Activated CD4-positive, alpha-beta T cell treated with anti-CD3 and anti-CD28 coated beads for 1 hour (primary cell): ENCODE results near the gene BBS7.
A peak's percentile ranks its signal among the peaks of the same experiment; 100 is the strongest.

Source experiments
- DNase-seq: peaks from one replicate; pipeline ENCODE4 v3.0.0-alpha.2; 2020

Gene BBS7

GRCh38 chr4:121824950-121825349 is 45.3 kb downstream of the BBS7 start:
- DNase-seq = no peak

- DNase-seq = no peak
These were observed 46.1 kb downstream of the BBS7 start for GRCh38 chr4:121824171-121824527.

GRCh38 chr4:121823505-121824170 is 46.6 kb downstream of the BBS7 start, which contains the start of gene CCNA2:
CCNA2 (minus strand) TSS chr4:121823883; CDS start chr4:121823628, 255 bp downstream.
- DNase-seq = peak; percentile 93

- DNase-seq = no peak
These were observed 47.3 kb downstream of the BBS7 start for GRCh38 chr4:121822796-121823504.

- DNase-seq = no peak
These were observed 48.2 kb downstream of the BBS7 start for GRCh38 chr4:121822047-121822446.

- no peak for DNase-seq
These were observed 50.9 kb downstream of the BBS7 start for GRCh38 chr4:121819216-121819965.

GRCh38 chr4:121818215-121818614 is 52.1 kb downstream of the BBS7 start:
- no peak for DNase-seq

GRCh38 chr4:121817701-121818100 is 52.6 kb downstream of the BBS7 start:
- DNase-seq = no peak

- DNase-seq = no peak
These were observed 53.3 kb downstream of the BBS7 start for GRCh38 chr4:121817006-121817405.

- DNase-seq = no peak
These were observed 55.5 kb downstream of the BBS7 start for GRCh38 chr4:121814756-121815155.

- no peak for DNase-seq
These were observed 59.2 kb downstream of the BBS7 start for GRCh38 chr4:121811122-121811521.

- no peak for DNase-seq
These were observed 63.9 kb downstream of the BBS7 start for GRCh38 chr4:121806411-121806810.

GRCh38 chr4:121801715-121802075 is 68.6 kb downstream of the BBS7 start:
- DNase-seq = no peak

- DNase-seq = peak; percentile 90
These were observed 69.1 kb downstream of the BBS7 start, which contains the start of gene EXOSC9 for GRCh38 chr4:121800961-121801714. EXOSC9 (plus strand) TSS chr4:121801323; CDS start chr4:121801425, 102 bp downstream.

GRCh38 chr4:121800638-121800960 is 69.7 kb downstream of the BBS7 start:
- DNase-seq = no peak

GRCh38 chr4:121799867-121800501 is 70.3 kb downstream of the BBS7 start:
- no peak for DNase-seq

GRCh38 chr4:121799208-121799823 is 71.0 kb downstream of the BBS7 start:
- DNase-seq = no peak

GRCh38 chr4:121796283-121796682 is 74.0 kb downstream of the BBS7 start:
- no peak for DNase-seq

GRCh38 chr4:121794505-121795188 is 75.6 kb downstream of the BBS7 start:
- no peak for DNase-seq

- no peak for DNase-seq
These were observed 77.3 kb downstream of the BBS7 start for GRCh38 chr4:121792966-121793365.

GRCh38 chr4:121791481-121791880 is 78.8 kb downstream of the BBS7 start:
- DNase-seq = no peak

GRCh38 chr4:121790976-121791375 is 79.3 kb downstream of the BBS7 start:
- no peak for DNase-seq
